Panc1 (cell line): Measurements from ENCODE around the gene UBXN1.

Source experiments
- POLR2AphosphoS5 ChIP-seq: IDR thresholded peaks from 2 replicates; pipeline ENCODE4 v1.6.1; 2012; ENCODE audit warnings: mild to moderate bottlenecking, low read depth, low read length, moderate library complexity
- SIN3A ChIP-seq: IDR thresholded peaks from 2 replicates; pipeline ENCODE4 v1.6.1; 2012; ENCODE audit warnings: low read depth, mild to moderate bottlenecking, low read length, moderate library complexity, borderline replicate concordance; ENCODE audit not compliant: insufficient read depth
- TCF7L2 ChIP-seq: IDR thresholded peaks from 2 replicates; pipeline ENCODE4 v1.6.1; 2011; ENCODE audit warnings: mild to moderate bottlenecking, low read depth, low read length, inconsistent platforms
- TF ChIP-seq, protein P1 (sequence below): fragments of 450-650 bp; IDR thresholded peaks from 2 replicates; pipeline ENCODE4 v1.5.1; 2017; ENCODE audit warnings: mild to moderate bottlenecking
- TF ChIP-seq, protein P2 (sequence below), 2 experiments: IDR thresholded peaks; 2 replicates each; pipeline ENCODE4 v1.6.1; 2011 to 2012; ENCODE audit warnings: low read depth in 2 of 2, control low read depth in 1 of 2, low read length in 1 of 2, mild to moderate bottlenecking in 1 of 2, moderate library complexity in 1 of 2; ENCODE audit not compliant: insufficient read depth in 1 of 2

DNA sequence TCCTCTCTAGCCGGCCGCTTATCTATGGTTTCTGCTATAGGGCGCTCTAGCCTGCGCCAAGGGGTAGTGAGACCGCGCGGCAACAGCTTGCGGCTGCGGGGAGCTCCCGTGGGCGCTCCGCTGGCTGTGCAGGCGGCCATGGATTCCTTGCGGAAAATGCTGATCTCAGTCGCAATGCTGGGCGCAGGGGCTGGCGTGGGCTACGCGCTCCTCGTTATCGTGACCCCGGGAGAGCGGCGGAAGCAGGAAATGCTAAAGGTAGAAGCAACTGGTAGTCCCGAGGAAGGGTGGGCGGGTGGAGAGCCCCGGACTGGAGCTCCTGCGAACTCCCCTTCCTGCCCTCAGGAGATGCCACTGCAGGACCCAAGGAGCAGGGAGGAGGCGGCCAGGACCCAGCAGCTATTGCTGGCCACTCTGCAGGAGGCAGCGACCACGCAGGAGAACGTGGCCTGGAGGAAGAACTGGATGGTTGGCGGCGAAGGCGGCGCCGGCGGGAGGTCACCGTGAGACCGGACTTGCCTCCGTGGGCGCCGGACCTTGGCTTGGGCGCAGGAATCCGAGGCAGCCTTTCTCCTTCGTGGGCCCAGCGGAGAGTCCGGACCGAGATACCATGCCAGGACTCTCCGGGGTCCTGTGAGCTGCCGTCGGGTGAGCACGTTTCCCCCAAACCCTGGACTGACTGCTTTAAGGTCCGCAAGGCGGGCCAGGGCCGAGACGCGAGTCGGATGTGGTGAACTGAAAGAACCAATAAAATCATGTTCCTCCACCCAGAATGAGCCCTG is 7.1 kb downstream of the UBXN1 start, which contains the start of the genes LBHD1 and UQCC3:
- TF ChIP-seq, protein P1, sequence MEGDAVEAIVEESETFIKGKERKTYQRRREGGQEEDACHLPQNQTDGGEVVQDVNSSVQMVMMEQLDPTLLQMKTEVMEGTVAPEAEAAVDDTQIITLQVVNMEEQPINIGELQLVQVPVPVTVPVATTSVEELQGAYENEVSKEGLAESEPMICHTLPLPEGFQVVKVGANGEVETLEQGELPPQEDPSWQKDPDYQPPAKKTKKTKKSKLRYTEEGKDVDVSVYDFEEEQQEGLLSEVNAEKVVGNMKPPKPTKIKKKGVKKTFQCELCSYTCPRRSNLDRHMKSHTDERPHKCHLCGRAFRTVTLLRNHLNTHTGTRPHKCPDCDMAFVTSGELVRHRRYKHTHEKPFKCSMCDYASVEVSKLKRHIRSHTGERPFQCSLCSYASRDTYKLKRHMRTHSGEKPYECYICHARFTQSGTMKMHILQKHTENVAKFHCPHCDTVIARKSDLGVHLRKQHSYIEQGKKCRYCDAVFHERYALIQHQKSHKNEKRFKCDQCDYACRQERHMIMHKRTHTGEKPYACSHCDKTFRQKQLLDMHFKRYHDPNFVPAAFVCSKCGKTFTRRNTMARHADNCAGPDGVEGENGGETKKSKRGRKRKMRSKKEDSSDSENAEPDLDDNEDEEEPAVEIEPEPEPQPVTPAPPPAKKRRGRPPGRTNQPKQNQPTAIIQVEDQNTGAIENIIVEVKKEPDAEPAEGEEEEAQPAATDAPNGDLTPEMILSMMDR = no peak
- 0 out of 2 replicates have a peak, but pooled peaks have one; percentile 63 for TF ChIP-seq SIN3A
- TF ChIP-seq POLR2AphosphoS5 = peak; percentile 25
- no peak for TF ChIP-seq TCF7L2
- TF ChIP-seq, protein P2, sequence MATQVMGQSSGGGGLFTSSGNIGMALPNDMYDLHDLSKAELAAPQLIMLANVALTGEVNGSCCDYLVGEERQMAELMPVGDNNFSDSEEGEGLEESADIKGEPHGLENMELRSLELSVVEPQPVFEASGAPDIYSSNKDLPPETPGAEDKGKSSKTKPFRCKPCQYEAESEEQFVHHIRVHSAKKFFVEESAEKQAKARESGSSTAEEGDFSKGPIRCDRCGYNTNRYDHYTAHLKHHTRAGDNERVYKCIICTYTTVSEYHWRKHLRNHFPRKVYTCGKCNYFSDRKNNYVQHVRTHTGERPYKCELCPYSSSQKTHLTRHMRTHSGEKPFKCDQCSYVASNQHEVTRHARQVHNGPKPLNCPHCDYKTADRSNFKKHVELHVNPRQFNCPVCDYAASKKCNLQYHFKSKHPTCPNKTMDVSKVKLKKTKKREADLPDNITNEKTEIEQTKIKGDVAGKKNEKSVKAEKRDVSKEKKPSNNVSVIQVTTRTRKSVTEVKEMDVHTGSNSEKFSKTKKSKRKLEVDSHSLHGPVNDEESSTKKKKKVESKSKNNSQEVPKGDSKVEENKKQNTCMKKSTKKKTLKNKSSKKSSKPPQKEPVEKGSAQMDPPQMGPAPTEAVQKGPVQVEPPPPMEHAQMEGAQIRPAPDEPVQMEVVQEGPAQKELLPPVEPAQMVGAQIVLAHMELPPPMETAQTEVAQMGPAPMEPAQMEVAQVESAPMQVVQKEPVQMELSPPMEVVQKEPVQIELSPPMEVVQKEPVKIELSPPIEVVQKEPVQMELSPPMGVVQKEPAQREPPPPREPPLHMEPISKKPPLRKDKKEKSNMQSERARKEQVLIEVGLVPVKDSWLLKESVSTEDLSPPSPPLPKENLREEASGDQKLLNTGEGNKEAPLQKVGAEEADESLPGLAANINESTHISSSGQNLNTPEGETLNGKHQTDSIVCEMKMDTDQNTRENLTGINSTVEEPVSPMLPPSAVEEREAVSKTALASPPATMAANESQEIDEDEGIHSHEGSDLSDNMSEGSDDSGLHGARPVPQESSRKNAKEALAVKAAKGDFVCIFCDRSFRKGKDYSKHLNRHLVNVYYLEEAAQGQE (IDR thresholded peaks at IDR 0.05; ENCODE audit: insufficient read depth in 1 of 2, low read depth in 2 of 2, low read length in 1 of 2) = no peak
